GM13977 (cell line): ENCODE measurements around the gene TRIM22.
"Not testable (repeated sequence)": the region's sequence is repeated elsewhere in the genome, so short reads cannot be mapped to it uniquely, and the experiment has no call there.

Source experiments
- DNase-seq: peaks from one replicate; pipeline ENCODE4 v3.0.0; 2012; ENCODE audit warnings: low spot score
- in situ Hi-C: fragments of 300-500 bp; cut with MboI; formaldehyde crosslinking; loops from one replicate; pipeline ENCODE4 v1.12.0; 2022; ENCODE audit warnings: low sequenced_read_pairs, low pct_unique_long_range_greater_than_20kb, mixed read lengths, inconsistent platforms; ENCODE audit not compliant: unreplicated experiment
- TF ChIP-seq, protein P1 (sequence below): IDR thresholded peaks from 2 replicates; pipeline ENCODE4 v1.5.1; 2012; ENCODE audit warnings: mild to moderate bottlenecking, control low read depth; ENCODE audit not compliant: insufficient read depth; ENCODE audit errors: extremely low read depth, missing control alignments

Gene TRIM22

DNA sequence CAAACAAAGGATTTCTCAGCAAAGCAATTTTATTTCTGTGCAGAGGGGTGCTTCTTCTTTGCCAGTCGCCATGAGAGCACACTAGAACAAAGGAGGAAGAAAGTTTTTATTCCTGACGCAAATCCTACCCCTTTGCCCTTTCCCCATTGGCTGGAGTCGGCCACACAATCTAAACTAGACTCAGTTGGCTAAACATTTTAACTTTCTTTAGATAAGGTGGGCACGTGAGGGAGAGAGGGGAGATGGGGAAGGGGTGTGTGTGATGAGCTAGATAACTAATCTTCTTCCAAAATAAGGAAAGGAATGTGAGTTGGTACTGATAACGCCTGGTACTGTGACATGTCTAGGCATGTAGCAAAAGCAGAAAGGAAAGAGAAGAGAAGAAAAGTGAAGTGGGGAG is 626 bp downstream of the TRIM22 start:
- TF ChIP-seq, protein P1, sequence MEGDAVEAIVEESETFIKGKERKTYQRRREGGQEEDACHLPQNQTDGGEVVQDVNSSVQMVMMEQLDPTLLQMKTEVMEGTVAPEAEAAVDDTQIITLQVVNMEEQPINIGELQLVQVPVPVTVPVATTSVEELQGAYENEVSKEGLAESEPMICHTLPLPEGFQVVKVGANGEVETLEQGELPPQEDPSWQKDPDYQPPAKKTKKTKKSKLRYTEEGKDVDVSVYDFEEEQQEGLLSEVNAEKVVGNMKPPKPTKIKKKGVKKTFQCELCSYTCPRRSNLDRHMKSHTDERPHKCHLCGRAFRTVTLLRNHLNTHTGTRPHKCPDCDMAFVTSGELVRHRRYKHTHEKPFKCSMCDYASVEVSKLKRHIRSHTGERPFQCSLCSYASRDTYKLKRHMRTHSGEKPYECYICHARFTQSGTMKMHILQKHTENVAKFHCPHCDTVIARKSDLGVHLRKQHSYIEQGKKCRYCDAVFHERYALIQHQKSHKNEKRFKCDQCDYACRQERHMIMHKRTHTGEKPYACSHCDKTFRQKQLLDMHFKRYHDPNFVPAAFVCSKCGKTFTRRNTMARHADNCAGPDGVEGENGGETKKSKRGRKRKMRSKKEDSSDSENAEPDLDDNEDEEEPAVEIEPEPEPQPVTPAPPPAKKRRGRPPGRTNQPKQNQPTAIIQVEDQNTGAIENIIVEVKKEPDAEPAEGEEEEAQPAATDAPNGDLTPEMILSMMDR: no peak
- in situ Hi-C loops: no loop called here
- no peak for DNase-seq

DNA sequence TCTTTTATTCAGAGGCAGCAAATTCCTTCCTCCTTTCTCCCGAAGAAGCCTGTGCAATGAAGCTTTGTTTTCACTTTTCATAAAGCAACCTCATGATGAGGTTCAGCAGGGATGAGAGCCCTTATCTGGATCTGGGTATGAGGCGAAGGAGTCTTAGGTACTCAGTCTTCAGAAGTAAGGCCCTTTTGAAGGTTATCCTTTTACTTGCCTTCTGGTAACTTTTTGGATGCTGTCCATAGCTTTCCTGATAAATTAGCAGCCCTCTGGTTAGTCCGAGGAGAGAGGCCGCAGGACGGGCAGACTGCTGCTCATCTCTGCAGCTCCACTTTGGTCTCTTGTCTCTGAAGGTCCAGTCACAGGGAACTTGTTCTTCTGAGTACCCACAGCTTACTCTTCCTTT is 1.1 kb downstream of the TRIM22 start:
- TF ChIP-seq, protein P1: no peak
- DNase-seq: no peak
- in situ Hi-C loops: no loop called here

DNA sequence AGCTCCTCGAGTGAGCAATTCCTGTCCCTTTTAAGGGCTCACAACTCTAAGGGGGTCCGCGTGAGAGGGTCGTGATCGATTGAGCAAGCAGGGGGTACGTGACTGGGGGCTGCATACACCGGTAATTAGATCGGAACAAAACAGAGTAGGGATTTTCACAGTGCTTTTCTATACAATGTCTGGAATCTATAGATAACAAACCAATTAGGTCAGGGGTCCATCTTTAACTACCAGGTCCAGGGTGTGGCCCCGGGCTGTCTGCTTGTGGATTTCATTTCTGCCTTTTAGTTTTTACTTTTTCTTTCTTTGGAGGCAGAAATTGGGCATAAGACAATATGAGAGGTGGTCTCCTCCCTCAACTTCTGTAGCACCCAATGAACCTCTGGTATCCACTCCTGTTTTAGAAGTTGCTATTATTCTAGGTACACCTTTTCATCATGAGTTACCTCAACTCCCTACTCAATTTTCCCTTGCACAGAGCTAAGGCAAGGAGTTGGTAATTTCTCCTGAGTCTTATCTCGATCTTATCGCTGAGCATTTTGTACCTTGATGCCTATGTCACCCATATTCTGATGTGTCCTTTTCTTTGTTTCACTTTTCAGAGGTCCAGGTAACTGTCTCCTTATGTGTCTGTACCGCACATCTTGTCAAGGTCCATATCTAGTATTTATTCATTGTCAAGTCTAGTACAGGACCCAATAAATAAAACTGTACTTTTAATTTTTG is 1.8 kb downstream of the TRIM22 start:
- DNase-seq, in situ Hi-C loops: not testable (repeated sequence)

DNA sequence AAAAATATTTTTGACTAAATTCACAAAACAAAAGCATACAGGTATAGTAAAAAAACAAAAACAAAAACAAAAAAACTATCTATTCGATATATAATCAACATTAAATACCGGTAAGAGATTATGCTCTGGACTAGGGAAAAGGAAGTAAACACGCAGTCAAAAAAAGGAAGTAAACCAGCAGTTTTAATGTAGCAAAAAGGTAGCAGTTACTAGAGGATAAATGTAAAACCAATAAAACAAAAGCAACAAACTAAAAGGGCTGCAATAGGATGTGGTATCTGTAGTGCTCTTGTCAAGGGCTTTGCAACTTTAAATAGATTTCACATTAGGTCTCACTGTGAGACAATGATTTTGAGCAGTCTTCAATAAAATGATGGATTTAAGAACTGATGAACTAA is 2.4 kb downstream of the TRIM22 start:
- TF ChIP-seq, protein P1: no peak
- DNase-seq: no peak
- in situ Hi-C loops: no loop called here

DNA sequence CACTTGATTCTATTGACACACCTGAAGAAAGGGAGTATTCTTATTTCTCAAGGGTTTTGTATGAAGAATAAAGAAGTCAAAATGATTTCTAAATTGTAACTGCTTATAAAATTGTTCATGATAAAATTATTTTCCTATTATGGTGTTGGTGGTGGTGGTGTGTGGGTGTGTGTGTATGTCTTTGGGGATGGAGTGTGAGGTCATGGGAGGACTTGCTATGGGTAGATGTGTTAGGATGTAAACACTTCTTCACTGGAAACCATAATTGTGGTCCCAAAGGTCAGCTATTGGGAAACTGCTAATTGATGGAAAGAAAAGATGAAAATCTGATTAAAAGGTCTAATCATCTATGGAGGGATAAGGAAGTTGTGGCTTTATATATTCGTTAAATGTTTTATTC is 5.1 kb downstream of the TRIM22 start:
- TF ChIP-seq, protein P1: no peak
- in situ Hi-C loops: no loop called here
- DNase-seq: no peak

DNA sequence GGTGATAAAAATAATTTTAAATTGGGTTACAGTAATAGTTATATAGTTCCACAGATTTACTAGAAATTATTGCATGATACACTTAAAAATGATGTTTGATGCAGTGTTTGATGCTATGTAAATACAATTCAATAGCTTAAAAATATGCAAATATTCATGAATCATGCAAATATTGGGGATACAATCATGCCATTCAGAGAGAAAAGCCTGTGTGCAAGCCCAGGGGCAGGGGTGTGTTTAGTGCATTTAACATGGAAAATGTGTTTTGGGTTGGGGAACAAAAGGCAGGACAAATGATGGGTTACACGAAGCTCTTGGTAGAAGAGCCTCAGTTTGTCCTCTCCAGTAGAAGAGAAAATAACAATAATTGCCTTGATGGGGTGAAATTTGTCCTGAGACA is 6.0 kb downstream of the TRIM22 start:
- in situ Hi-C loops: no loop called here
- DNase-seq: no peak
- TF ChIP-seq, protein P1: no peak

DNA sequence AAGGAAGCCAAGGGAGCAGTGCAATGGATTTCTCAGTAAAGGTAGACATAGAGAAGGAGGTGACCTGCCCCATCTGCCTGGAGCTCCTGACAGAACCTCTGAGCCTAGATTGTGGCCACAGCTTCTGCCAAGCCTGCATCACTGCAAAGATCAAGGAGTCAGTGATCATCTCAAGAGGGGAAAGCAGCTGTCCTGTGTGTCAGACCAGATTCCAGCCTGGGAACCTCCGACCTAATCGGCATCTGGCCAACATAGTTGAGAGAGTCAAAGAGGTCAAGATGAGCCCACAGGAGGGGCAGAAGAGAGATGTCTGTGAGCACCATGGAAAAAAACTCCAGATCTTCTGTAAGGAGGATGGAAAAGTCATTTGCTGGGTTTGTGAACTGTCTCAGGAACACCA is 6.6 kb downstream of the TRIM22 start:
- DNase-seq: no peak
- TF ChIP-seq, protein P1: no peak
- in situ Hi-C loops: no loop called here
